Measurements from ENCODE around the gene ARCN1.
"Not testable (repeated sequence)": the region's sequence is repeated elsewhere in the genome, so short reads cannot be mapped to it uniquely, and the experiment has no call there.

ARCN1 gene

GRCh38 chr11:118606157-118606843, 34.1 kb downstream of the ARCN1 start:
- DNase-seq = no peak

- no peak for DNase-seq
Observed at GRCh38 chr11:118606844-118607228, 34.6 kb downstream of the ARCN1 start.

GRCh38 chr11:118607401-118608359, 35.5 kb downstream of the ARCN1 start, which contains the start of gene PHLDB1:
Gene PHLDB1 (plus strand): TSS chr11:118607615. CDS start chr11:118613837, 6,222 bp downstream.
- DNase-seq = no peak

GRCh38 chr11:118608360-118609227, 36.4 kb downstream of the ARCN1 start:
- DNase-seq = peak; percentile 29

- no peak for DNase-seq
Observed at GRCh38 chr11:118609380-118610224, 37.4 kb downstream of the ARCN1 start.

GRCh38 chr11:118610225-118610772, 38.1 kb downstream of the ARCN1 start:
- DNase-seq = no peak

GRCh38 chr11:118610773-118611432, 38.7 kb downstream of the ARCN1 start:
- no peak for DNase-seq

- not testable (repeated sequence) for DNase-seq
Observed at GRCh38 chr11:118611433-118611795, 39.2 kb downstream of the ARCN1 start.

- no peak for DNase-seq
Observed at GRCh38 chr11:118612378-118612777, 40.2 kb downstream of the ARCN1 start.

- no peak for DNase-seq
Observed at GRCh38 chr11:118614511-118614910, 42.3 kb downstream of the ARCN1 start.

GRCh38 chr11:118615282-118615975, 43.2 kb downstream of the ARCN1 start:
- DNase-seq = no peak

GRCh38 chr11:118615976-118616371, 43.8 kb downstream of the ARCN1 start:
- no peak for DNase-seq

GRCh38 chr11:118618115-118618990, 46.1 kb downstream of the ARCN1 start:
- DNase-seq = no peak

- DNase-seq = no peak
Observed at GRCh38 chr11:118618991-118619375, 46.8 kb downstream of the ARCN1 start.

GRCh38 chr11:118619444-118620197, 47.4 kb downstream of the ARCN1 start:
- DNase-seq = peak; percentile 29

- no peak for DNase-seq
Observed at GRCh38 chr11:118620529-118621070, 48.4 kb downstream of the ARCN1 start.

GRCh38 chr11:118621071-118621783, 49.0 kb downstream of the ARCN1 start:
- no peak for DNase-seq
